Parathyroid adenoma (tissue), 2 donors: ENCODE results near the gene METTL26.

Experiments
- H2AFZ ChIP-seq: fragments of 300-600 bp; sonication (generic); one replicate; pipeline ENCODE4 v1.7.0; 2017; ENCODE audit warnings: antibody characterized with exemption, mild to moderate bottlenecking
- H3K27ac ChIP-seq: fragments of 300-600 bp; sonication (generic); one replicate; pipeline ENCODE4 v1.7.0; 2017
- H3K27me3 ChIP-seq: fragments of 300-600 bp; sonication (generic); one replicate; pipeline ENCODE4 v1.7.0; 2017; ENCODE audit warnings: low read length; ENCODE audit not compliant: control insufficient read depth, insufficient read depth
- H3K36me3 ChIP-seq: fragments of 300-600 bp; sonication (generic); one replicate; pipeline ENCODE4 v1.7.0; 2017; ENCODE audit warnings: low read length; ENCODE audit not compliant: control insufficient read depth, insufficient read depth
- H3K4me1 ChIP-seq: fragments of 300-600 bp; sonication (generic); one replicate; pipeline ENCODE4 v1.7.0; 2017; ENCODE audit warnings: control low read depth
- H3K4me2 ChIP-seq: fragments of 300-600 bp; sonication (generic); one replicate; pipeline ENCODE4 v1.7.0; 2017; ENCODE audit warnings: low read length
- H3K4me3 ChIP-seq: fragments of 300-600 bp; sonication (generic); one replicate; pipeline ENCODE4 v1.7.0; 2017; ENCODE audit warnings: low read depth, low read length
- H3K79me2 ChIP-seq: fragments of 300-600 bp; sonication (generic); one replicate; pipeline ENCODE4 v1.7.0; 2017; ENCODE audit warnings: control low read depth
- H3K9ac ChIP-seq: fragments of 300-600 bp; sonication (generic); one replicate; pipeline ENCODE4 v1.7.0; 2017; ENCODE audit warnings: mild to moderate bottlenecking
- H3K9me3 ChIP-seq: fragments of 300-600 bp; sonication (generic); one replicate; pipeline ENCODE4 v1.7.0; 2017; ENCODE audit warnings: low read length; ENCODE audit not compliant: control insufficient read depth
- CTCF ChIP-seq: fragments of 300-600 bp; sonication (generic); IDR thresholded peaks from one replicate; pipeline ENCODE4 v1.7.0; 2017; ENCODE audit warnings: antibody characterized with exemption, mild to moderate bottlenecking
- donor health status: primary hyperparathyroidism.

The METTL26 gene

DNA sequence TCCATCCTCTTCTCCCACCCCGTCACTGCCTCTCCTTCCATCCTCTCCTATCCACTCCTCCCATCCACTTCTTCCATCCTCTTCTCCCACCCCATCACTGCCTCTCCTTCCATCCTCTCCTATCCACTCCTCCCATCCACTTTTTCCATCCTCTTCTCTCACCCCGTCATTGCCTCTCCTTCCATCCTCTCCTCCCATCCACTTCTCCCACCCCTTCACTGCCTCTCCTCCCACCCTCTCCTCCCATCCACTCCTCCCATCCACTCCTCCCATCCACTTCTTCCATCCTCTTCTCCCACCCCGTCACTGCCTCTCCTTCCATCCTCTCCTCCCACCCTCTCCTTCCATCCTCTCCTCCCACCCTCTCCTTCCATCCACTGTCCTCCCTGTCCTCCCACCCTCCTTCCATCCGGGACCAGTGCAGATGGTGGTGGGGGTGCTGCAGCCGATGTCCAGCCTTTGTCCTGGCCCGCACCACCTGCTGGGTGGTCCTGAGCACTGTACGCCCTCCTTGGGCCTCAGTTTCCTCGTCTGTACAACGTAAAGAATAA lies 4.2 kb downstream of the METTL26 start:
- Histone ChIP-seq H3K4me1 (no peaks in the 10 kb centered on the region), H3K9ac (no peak overlapping the region), H3K4me2 (no peak overlapping the region), H3K27ac (no peak overlapping the region), H3K9me3 (no peaks in the 10 kb centered on the region), H3K27me3 (peaks cover 3% of the 10 kb centered on the region), H2AFZ (no peak overlapping the region), H3K79me2 (no peaks in the 10 kb centered on the region), H3K4me3 (no peak overlapping the region), H3K36me3 (no peaks in the 10 kb centered on the region)
- TF ChIP-seq CTCF = no peak

- Histone ChIP-seq H3K4me1 (no peaks in the 10 kb centered on the region), H3K9ac (no peak within 1 kb of the TSS), H3K79me2 (no peaks in the 10 kb centered on the region), H3K4me2 (no peak within 1 kb of the TSS), H3K36me3 (no peaks in the 10 kb centered on the region), H3K27ac (no peak within 1 kb of the TSS), H3K4me3 (no peak within 1 kb of the TSS), H2AFZ (no peak within 1 kb of the TSS), H3K27me3 (no peaks in the 10 kb centered on the region), H3K9me3 (no peaks in the 10 kb centered on the region)
- no peak for TF ChIP-seq CTCF
Measured at GRCh38 chr16:630815-631405, 5.2 kb downstream of the METTL26 start, which contains the start of gene WFIKKN1. Gene WFIKKN1 (plus strand): TSS chr16:630985. CDS start chr16:631254, 269 bp downstream.

GRCh38 chr16:630249-630814 lies 5.8 kb downstream of the METTL26 start:
- Histone ChIP-seq H3K4me3 (no peak overlapping the region), H3K9me3 (no peaks in the 10 kb centered on the region), H3K27ac (no peak overlapping the region), H3K36me3 (no peaks in the 10 kb centered on the region), H3K27me3 (no peaks in the 10 kb centered on the region), H3K79me2 (no peaks in the 10 kb centered on the region), H3K4me2 (no peak overlapping the region), H3K4me1 (no peaks in the 10 kb centered on the region), H3K9ac (no peak overlapping the region), H2AFZ (no peak overlapping the region)
- no peak for TF ChIP-seq CTCF

GRCh38 chr16:629833-630248 lies 6.3 kb downstream of the METTL26 start:
- Histone ChIP-seq H3K79me2 (no peaks in the 10 kb centered on the region), H3K27ac (no peak overlapping the region), H3K9me3 (no peaks in the 10 kb centered on the region), H2AFZ (no peak overlapping the region), H3K4me3 (no peak overlapping the region), H3K9ac (no peak overlapping the region), H3K4me2 (no peak overlapping the region), H3K27me3 (no peaks in the 10 kb centered on the region), H3K36me3 (no peaks in the 10 kb centered on the region), H3K4me1 (no peaks in the 10 kb centered on the region)
- no peak for TF ChIP-seq CTCF
